BJ (cell line): Measurements from ENCODE around the gene P4HA1. TPM values are rescaled to one million over a fixed set of nuclear protein-coding genes. Genes with fewer than 3 reads are reported as not detected.
"Not testable (repeated sequence)": the region's sequence is repeated elsewhere in the genome, so short reads cannot be mapped to it uniquely, and the experiment has no call there.

ENCODE experiments used
- CTCF ChIA-PET: fragments of 350-600 bp; formaldehyde crosslinking; extraction: SDS; loops from one replicate; lab custom pipeline; 2021; ENCODE audit warnings: antibody characterized with exemption, inconsistent platforms; lab: Yijun Ruan, JAX
- POLR2A ChIA-PET: fragments of 300-600 bp; sonication (Branson Sonifier 250); formaldehyde crosslinking; extraction: SDS; loops from one replicate; lab custom pipeline; 2021; ENCODE audit warnings: antibody characterized with exemption; lab: Charles Lee
- DNase-seq: peaks from one replicate; pipeline ENCODE4 v3.0.0-alpha.2; 2011; ENCODE audit warnings: low read depth
- H3K27me3 ChIP-seq: 2 replicates; pipeline ENCODE4 v1.6.0; 2011; ENCODE audit warnings: low read length; ENCODE audit not compliant: control insufficient read depth, insufficient read depth
- H3K36me3 ChIP-seq: 2 replicates; pipeline ENCODE4 v1.5.1; 2011; ENCODE audit warnings: low read length; ENCODE audit not compliant: control insufficient read depth, insufficient read depth
- H3K4me3 ChIP-seq: 2 replicates; pipeline ENCODE4 v1.5.1; 2011; ENCODE audit warnings: low read depth, mild to moderate bottlenecking, control low read depth, low read length
- CTCF ChIP-seq: IDR thresholded peaks from 2 replicates; pipeline ENCODE4 v1.5.1; 2011; ENCODE audit warnings: low read depth, mild to moderate bottlenecking, control low read depth, inconsistent platforms, low read length, moderate library complexity; ENCODE audit not compliant: insufficient read depth
- polyA plus RNA-seq: library from polyadenylated mRNA; depleted of rRNA; stranded (reverse); fragments of >200 nt; gene quantifications from 2 replicates; pipeline ENCODE4 v1.2.3, GENCODE V29; 2011

P4HA1 gene
- polyA plus RNA-seq, 1 experiment: 91.7 TPM

- Histone ChIP-seq H3K27me3 (no peaks in the 10 kb centered on the region), H3K4me3 (no peak overlapping the region), H3K36me3 (no peaks in the 10 kb centered on the region)
- TF ChIP-seq CTCF: no peak
- POLR2A ChIA-PET: interaction anchor here (0.5 kb wide), 1 partner anchor 22 kb away, joined by 6 read pairs; the partner anchor contains the start of gene P4HA1
- no peak for DNase-seq
- CTCF ChIA-PET: no interaction called here
Observed at GRCh38 chr10:73117976-73118743, 21.5 kb upstream of the P4HA1 start.

GRCh38 chr10:73116017-73116416 lies 19.4 kb upstream of the P4HA1 start:
- ChIA-PET POLR2A (no interaction called here), CTCF (interaction anchor here (1.7 kb wide), 1 partner anchor 10 kb away, joined by 4 read pairs; no protein-coding TSS in a partner anchor)
- Histone ChIP-seq H3K4me3 (no peak overlapping the region), H3K27me3 (no peaks in the 10 kb centered on the region), H3K36me3 (no peaks in the 10 kb centered on the region)
- no peak for TF ChIP-seq CTCF
- no peak for DNase-seq

GRCh38 chr10:73113551-73113950 lies 16.9 kb upstream of the P4HA1 start:
- H3K27me3 ChIP-seq: no peaks in the 10 kb centered on the region
- ChIA-PET POLR2A (interaction anchor here (0.5 kb wide), 1 partner anchor 18 kb away, joined by 6 read pairs; no protein-coding TSS in a partner anchor), CTCF (no interaction called here)
- TF ChIP-seq CTCF: no peak
- H3K36me3 ChIP-seq: no peaks in the 10 kb centered on the region
- DNase-seq: no peak
- H3K4me3 ChIP-seq: no peak overlapping the region

GRCh38 chr10:73112032-73112431 lies 15.4 kb upstream of the P4HA1 start:
- POLR2A ChIA-PET, CTCF ChIA-PET, H3K36me3 ChIP-seq, H3K27me3 ChIP-seq, H3K4me3 ChIP-seq, DNase-seq: not testable (repeated sequence)

GRCh38 chr10:73110345-73110849 lies 13.7 kb upstream of the P4HA1 start, which contains the start of gene NUDT13:
Gene NUDT13 (plus strand): TSS chr10:73110455. CDS start chr10:73114366, 3,911 bp downstream.
- ChIA-PET POLR2A (interaction anchor here (0.9 kb wide), 1 partner anchor 13 kb away, joined by 4 read pairs; the partner anchor contains the start of gene P4HA1), CTCF (interaction anchor here (0.7 to 1.7 kb wide), 4 partner anchors 11 to 528 kb away, joined by 3 to 6 read pairs (median 4); partner anchors contain the start of gene P4HA1)
- Histone ChIP-seq H3K36me3 (no peaks in the 10 kb centered on the region), H3K4me3 (peak within 1 kb of the TSS; percentile 49), H3K27me3 (no peaks in the 10 kb centered on the region)
- no peak for DNase-seq
- no peak for TF ChIP-seq CTCF

- DNase-seq, H3K4me3 ChIP-seq, POLR2A ChIA-PET, H3K36me3 ChIP-seq, H3K27me3 ChIP-seq: not testable (repeated sequence)
- CTCF ChIA-PET: interaction anchor here (1.2 kb wide), 1 partner anchor 12 kb away, joined by 4 read pairs; the partner anchor contains the start of gene P4HA1
Observed at GRCh38 chr10:73109248-73109652, 12.6 kb upstream of the P4HA1 start.
